ENCODE results near the gene DRD2. TPM values are rescaled to one million over a fixed set of nuclear protein-coding genes. Genes with fewer than 3 reads are reported as not detected.

The DRD2 gene
- total RNA-seq, 1 donor from 2014 or later, result not detected

GRCh38 chr11:113497066-113497910 lies 22.1 kb upstream of the DRD2 start:
- intact Hi-C loops (cut with micrococcal nuclease), result no loop called here

DNA sequence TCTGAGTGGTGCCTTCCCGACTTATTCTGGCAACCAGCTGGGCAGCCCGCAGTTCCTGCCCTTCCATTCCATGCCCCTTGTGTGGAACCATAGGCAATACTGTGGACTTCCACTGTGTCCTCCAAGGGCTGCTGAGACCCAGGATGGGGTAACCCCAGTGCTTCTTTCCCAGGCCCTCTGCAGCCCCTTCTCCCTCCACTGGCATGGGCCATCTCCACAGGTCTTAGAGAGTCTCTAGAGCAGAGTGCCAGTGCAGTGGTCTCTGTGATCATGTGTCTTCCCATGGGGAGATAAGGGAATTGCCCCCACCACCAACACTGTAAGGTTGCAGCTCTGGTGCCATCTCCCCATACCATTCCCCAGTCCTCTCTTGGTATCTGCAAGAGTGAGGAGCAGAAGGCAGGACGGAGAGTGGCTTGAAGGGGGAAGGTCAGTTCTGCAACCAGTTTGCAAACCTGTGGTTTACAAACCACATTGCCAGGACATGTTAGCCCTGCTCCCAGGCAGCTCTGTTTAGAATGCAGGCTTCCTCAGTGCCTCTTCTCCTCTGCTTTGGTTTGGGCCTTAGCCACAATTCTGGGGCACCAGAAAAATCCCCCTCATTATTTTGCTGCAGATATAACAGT lies 20.9 kb upstream of the DRD2 start:
- no peak overlapping the region for H3K27ac Mint-ChIP-seq

More at GRCh38 chr11:113497066-113497910, 22.1 kb upstream of the DRD2 start:
- Mint-ChIP-seq H3K4me1 (peaks cover 8% of the 10 kb centered on the region), H3K36me3 (ENCODE audit: low read depth) (no peaks in the 10 kb centered on the region), H3K4me3 (no peak overlapping the region), H3K27ac (no peak overlapping the region), H3K9me3 (no peaks in the 10 kb centered on the region), H3K27me3 (peaks cover 7% of the 10 kb centered on the region)
- CTCF ChIA-PET, result no interaction called here
- TF ChIP-seq, protein P1, sequence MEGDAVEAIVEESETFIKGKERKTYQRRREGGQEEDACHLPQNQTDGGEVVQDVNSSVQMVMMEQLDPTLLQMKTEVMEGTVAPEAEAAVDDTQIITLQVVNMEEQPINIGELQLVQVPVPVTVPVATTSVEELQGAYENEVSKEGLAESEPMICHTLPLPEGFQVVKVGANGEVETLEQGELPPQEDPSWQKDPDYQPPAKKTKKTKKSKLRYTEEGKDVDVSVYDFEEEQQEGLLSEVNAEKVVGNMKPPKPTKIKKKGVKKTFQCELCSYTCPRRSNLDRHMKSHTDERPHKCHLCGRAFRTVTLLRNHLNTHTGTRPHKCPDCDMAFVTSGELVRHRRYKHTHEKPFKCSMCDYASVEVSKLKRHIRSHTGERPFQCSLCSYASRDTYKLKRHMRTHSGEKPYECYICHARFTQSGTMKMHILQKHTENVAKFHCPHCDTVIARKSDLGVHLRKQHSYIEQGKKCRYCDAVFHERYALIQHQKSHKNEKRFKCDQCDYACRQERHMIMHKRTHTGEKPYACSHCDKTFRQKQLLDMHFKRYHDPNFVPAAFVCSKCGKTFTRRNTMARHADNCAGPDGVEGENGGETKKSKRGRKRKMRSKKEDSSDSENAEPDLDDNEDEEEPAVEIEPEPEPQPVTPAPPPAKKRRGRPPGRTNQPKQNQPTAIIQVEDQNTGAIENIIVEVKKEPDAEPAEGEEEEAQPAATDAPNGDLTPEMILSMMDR (IDR thresholded peaks at IDR 0.05), result no peak
- DNase-seq (no peak), ATAC-seq (ENCODE audit: low read depth) (no peak)
- POLR2A ChIA-PET, result no interaction called here

DNA sequence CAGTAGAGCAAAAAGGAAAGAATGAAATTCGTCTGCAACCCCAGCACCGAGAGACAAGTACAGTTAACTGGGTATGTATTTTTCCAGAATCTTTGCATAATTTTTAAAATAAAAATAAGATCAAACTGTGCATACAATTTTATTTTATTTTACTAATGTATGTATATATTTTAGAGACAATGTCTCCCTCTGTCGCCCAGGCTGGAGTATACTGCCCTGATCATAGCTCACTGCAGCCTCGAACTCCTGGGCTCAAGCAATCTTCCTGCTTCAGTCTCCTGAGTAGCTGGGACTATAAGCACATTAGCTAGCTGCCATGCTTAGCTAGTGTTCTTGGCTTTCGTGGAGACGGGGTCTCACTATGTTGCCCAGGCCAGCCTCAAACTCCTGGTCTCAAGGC lies 18.8 kb upstream of the DRD2 start:
- no peak for DNase-seq
- Mint-ChIP-seq H3K36me3 (ENCODE audit: low read depth) (no peaks in the 10 kb centered on the region), H3K27ac (no peak overlapping the region), H3K27me3 (peaks cover 7% of the 10 kb centered on the region), H3K4me3 (no peak overlapping the region), H3K9me3 (no peaks in the 10 kb centered on the region), H3K4me1 (peaks cover 8% of the 10 kb centered on the region)
- CTCF ChIA-PET, result no interaction called here
- ATAC-seq (ENCODE audit: low read depth), result no peak
- intact Hi-C loops (cut with micrococcal nuclease), result no loop called here
- TF ChIP-seq, protein P1 (IDR thresholded peaks at IDR 0.05), result no peak
- POLR2A ChIA-PET, result no interaction called here

More for the DNA sequence above, 20.9 kb upstream of the DRD2 start:
- TF ChIP-seq, protein P1 (IDR thresholded peaks at IDR 0.05), result no peak
- Mint-ChIP-seq H3K9me3 (no peaks in the 10 kb centered on the region), H3K4me1 (peaks cover 8% of the 10 kb centered on the region), H3K36me3 (ENCODE audit: low read depth) (no peaks in the 10 kb centered on the region), H3K27me3 (peaks cover 7% of the 10 kb centered on the region), H3K4me3 (no peak overlapping the region)
- DNase-seq (no peak), ATAC-seq (ENCODE audit: low read depth) (no peak)
- intact Hi-C loops (cut with micrococcal nuclease), result no loop called here
- ChIA-PET POLR2A (no interaction called here), CTCF (no interaction called here)

GRCh38 chr11:113493206-113493605 lies 18.0 kb upstream of the DRD2 start:
- Mint-ChIP-seq H3K9me3 (no peaks in the 10 kb centered on the region), H3K4me1 (peaks cover 8% of the 10 kb centered on the region), H3K4me3 (no peak overlapping the region), H3K36me3 (ENCODE audit: low read depth) (no peaks in the 10 kb centered on the region), H3K27ac (no peak overlapping the region), H3K27me3 (peaks cover 7% of the 10 kb centered on the region)
- ChIA-PET POLR2A (no interaction called here), CTCF (no interaction called here)
- TF ChIP-seq, protein P1 (IDR thresholded peaks at IDR 0.05), result no peak
- ATAC-seq (ENCODE audit: low read depth) (no peak), DNase-seq (no peak)
- intact Hi-C loops (cut with micrococcal nuclease), result no loop called here

GRCh38 chr11:113488931-113489351 lies 13.7 kb upstream of the DRD2 start:
- ATAC-seq (ENCODE audit: low read depth), result no peak
- POLR2A ChIA-PET, result no interaction called here
- no peaks in the 10 kb centered on the region for H3K36me3 Mint-ChIP-seq (ENCODE audit: low read depth)
- TF ChIP-seq, protein P1 (IDR thresholded peaks at IDR 0.05), result no peak
- H3K4me1 Mint-ChIP-seq, result peaks cover 8% of the 10 kb centered on the region
- no peak for DNase-seq
- no peak overlapping the region for H3K27ac Mint-ChIP-seq
- no peaks in the 10 kb centered on the region for H3K9me3 Mint-ChIP-seq
- peaks cover 3% of the 10 kb centered on the region for H3K27me3 Mint-ChIP-seq
- CTCF ChIA-PET, result no interaction called here
- intact Hi-C loops (cut with micrococcal nuclease), result no loop called here
- H3K4me3 Mint-ChIP-seq, result no peak overlapping the region

Measured in activated B cell treated with CpG ODN at 0.5 μM for 24 hours (primary cell).